AG04449 (cell line): ENCODE data around the gene CHCHD3.

Experiments used
- CTCF ChIA-PET: fragments of 350-600 bp; formaldehyde crosslinking; extraction: SDS; loops from one replicate; lab custom pipeline; 2021; ENCODE audit warnings: antibody characterized with exemption; lab: Yijun Ruan, JAX
- POLR2A ChIA-PET: fragments of 400-600, 350-600 bp; formaldehyde crosslinking; extraction: SDS; loops from one replicate; lab custom pipeline; 2020; ENCODE audit warnings: antibody characterized with exemption, inconsistent platforms; lab: Yijun Ruan, JAX
- DNase-seq: peaks from one replicate; pipeline ENCODE4 v3.0.0-alpha.2; 2010; ENCODE audit warnings: low read depth, low spot score
- H3K4me3 ChIP-seq: 2 replicates; pipeline ENCODE4 v1.5.1; 2011; ENCODE audit warnings: low read depth, mild to moderate bottlenecking, control low read depth, low read length
- CTCF ChIP-seq: IDR thresholded peaks from one replicate; pipeline ENCODE4 v1.5.1; 2011; ENCODE audit warnings: mild to moderate bottlenecking, moderate library complexity, low read length, control low read depth, inconsistent platforms; ENCODE audit not compliant: insufficient read depth; ENCODE audit errors: missing control alignments

Gene CHCHD3

GRCh38 chr7:133027397-133027796 is 54.5 kb downstream of the CHCHD3 start:
- ChIA-PET POLR2A (no interaction called here), CTCF (no interaction called here)
- H3K4me3 ChIP-seq, result no peak overlapping the region
- no peak for DNase-seq
- no peak for TF ChIP-seq CTCF

GRCh38 chr7:133026210-133026859 is 55.6 kb downstream of the CHCHD3 start:
- ChIA-PET CTCF (no interaction called here), POLR2A (no interaction called here)
- no peak overlapping the region for H3K4me3 ChIP-seq
- TF ChIP-seq CTCF, result no peak
- no peak for DNase-seq

- ChIA-PET CTCF (no interaction called here), POLR2A (no interaction called here)
- DNase-seq, result no peak
- no peak overlapping the region for H3K4me3 ChIP-seq
- TF ChIP-seq CTCF, result no peak
Observed at GRCh38 chr7:133025056-133025455, 56.8 kb downstream of the CHCHD3 start.

DNA sequence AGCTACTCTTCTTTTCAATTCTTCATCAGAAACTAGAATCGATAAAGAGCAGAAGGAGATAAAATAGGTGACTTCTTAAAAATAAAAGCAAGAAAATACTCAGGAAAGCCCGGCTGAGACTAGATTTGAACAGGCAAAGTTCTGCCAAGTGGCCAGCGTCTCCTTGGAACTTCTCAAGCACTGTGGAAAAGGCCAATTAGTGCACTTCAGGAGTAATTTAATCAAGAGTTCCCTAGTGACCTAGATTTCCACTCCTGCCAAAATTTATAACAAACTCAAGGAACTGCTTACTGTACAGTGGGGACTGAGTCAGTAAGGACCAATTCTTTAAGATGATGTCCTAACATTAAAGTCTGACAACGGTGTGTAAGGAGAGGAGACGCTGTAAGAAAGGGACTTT is 57.3 kb downstream of the CHCHD3 start:
- DNase-seq, result no peak
- CTCF ChIA-PET, result no interaction called here
- POLR2A ChIA-PET, result no interaction called here
- no peak overlapping the region for H3K4me3 ChIP-seq
- no peak for TF ChIP-seq CTCF

DNA sequence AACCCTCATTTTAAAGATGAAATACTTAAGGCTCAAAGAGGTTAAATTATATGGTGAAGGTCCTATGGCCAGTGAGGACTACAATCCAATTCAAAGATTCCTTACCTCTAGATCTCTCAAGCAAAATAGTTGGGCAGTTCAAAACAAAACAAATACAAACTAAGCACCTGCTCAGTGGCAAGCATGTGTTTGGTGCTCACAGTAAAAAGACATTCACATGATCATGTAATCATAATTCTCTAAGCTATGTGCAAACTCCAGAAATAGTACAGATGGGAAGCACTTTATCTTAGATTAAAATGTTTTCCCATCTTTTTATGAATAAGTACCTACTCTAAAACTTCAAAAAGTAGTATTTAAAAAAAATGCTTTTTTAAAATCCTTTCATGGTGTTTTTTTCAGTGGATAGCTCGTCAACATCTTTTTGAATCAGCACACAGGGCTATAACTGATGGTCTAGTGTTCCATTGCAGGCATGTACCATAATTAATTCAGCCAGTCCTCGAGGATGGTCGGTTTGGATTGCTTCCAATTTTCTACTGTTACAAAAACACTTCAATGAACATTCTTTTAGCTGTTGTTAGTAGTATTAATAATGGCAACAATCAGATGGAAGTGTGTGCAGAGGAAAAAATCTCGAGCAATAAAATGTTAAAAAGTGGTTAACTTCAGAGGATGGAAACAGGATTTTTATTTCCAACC is 58.4 kb downstream of the CHCHD3 start:
- ChIA-PET POLR2A (no interaction called here), CTCF (no interaction called here)
- TF ChIP-seq CTCF, result no peak
- no peak overlapping the region for H3K4me3 ChIP-seq
- DNase-seq, result no peak

DNA sequence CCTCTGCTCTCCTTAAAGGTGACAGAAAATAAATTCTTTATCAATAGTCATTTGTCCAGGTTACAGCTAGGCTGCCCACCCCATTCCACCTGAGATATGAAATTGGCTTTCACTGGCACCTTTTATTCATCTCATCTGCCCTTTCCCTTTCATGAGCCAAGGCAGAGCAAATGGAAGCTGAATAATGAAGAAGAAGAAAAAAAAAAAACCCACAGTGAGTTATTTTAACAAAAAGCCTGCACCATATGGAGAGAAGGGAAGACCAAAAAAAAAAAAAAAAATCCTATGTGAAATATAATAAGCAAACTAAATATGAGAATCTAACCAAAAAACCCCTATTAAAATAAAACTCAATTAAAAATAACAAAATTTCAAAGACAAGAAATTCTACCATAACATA is 59.2 kb downstream of the CHCHD3 start:
- ChIA-PET POLR2A (no interaction called here), CTCF (interaction anchor here (0.7 to 1.0 kb wide), 2 partner anchors 10 to 19 kb away, joined by 3 read pairs; no protein-coding TSS in a partner anchor)
- no peak overlapping the region for H3K4me3 ChIP-seq
- no peak for TF ChIP-seq CTCF
- DNase-seq, result no peak
